ENCODE results near the gene PRODH. TPM values are rescaled to one million over a fixed set of nuclear protein-coding genes. Genes with fewer than 3 reads are reported as not detected.
"Not testable (repeated sequence)": the region's sequence is repeated elsewhere in the genome, so short reads cannot be mapped to it uniquely, and the experiment has no call there.

Gene PRODH
- polyA plus RNA-seq, 3 donors: not detected

DNA sequence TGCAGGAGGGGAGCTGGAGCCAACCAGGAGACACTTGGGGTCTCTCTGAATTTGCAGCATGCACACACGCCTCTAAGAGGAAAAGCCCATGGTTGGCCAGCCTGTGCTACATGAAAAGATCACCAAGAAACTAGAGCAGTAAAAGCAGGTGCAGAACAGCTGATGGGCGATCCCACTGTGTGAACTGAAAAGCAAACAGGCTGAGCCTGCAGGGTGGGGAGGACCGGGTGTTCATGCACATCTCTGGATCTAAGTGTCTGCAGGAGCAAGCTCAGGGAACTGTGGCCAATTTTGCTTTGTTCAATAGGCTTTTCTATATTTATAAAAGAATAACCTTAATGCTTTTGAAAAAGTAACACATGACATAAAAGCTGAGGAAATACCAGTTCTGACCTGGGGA is 18.3 kb downstream of the PRODH start:
- H3K36me3 Mint-ChIP-seq; H3K4me1 Mint-ChIP-seq; H4K20me1 ChIP-seq (ENCODE audit: insufficient read depth, low read length); H3K79me2 ChIP-seq (ENCODE audit: insufficient read depth, low read length); H3K4me3 ChIP-seq (replicated peaks in 1 of 3; ENCODE audit: low read depth in 2 of 3, low read length in 3 of 3); H3K36me3 ChIP-seq (replicated peaks in 1 of 2; ENCODE audit: control insufficient read depth in 1 of 2, insufficient read depth in 2 of 2, low read length in 2 of 2); H2AFZ ChIP-seq (ENCODE audit: insufficient read depth, low read depth, low read length, poor library complexity, severe bottlenecking); H3K4me1 ChIP-seq (ENCODE audit: control insufficient read depth in 1 of 2, insufficient read depth in 2 of 2, low read length in 2 of 2); DNase-seq; H3K9ac ChIP-seq (ENCODE audit: insufficient read depth, low read length, poor library complexity, severe bottlenecking); H3K27me3 ChIP-seq (ENCODE audit: control insufficient read depth in 2 of 2, insufficient read depth in 2 of 2, low read length in 2 of 2); H3K9me3 ChIP-seq (replicated peaks in 1 of 2; ENCODE audit: control insufficient read depth in 1 of 2, insufficient read depth in 1 of 2, low read length in 2 of 2); H3K4me3 Mint-ChIP-seq; H3K27me3 Mint-ChIP-seq (ENCODE audit: low read depth in 3 of 3); H3K27ac ChIP-seq (ENCODE audit: low read depth in 1 of 2, low read length in 2 of 2); H3K9me3 Mint-ChIP-seq; intact Hi-C loops (cut with micrococcal nuclease); H3K4me2 ChIP-seq (replicated peaks; ENCODE audit: extremely low read depth, low read length, poor library complexity, severe bottlenecking); H3K27ac Mint-ChIP-seq: not testable (repeated sequence)
- no CpG with 5 or more reads among the region's 3 CpGs for WGBS (ENCODE audit: insufficient coverage)

DNA sequence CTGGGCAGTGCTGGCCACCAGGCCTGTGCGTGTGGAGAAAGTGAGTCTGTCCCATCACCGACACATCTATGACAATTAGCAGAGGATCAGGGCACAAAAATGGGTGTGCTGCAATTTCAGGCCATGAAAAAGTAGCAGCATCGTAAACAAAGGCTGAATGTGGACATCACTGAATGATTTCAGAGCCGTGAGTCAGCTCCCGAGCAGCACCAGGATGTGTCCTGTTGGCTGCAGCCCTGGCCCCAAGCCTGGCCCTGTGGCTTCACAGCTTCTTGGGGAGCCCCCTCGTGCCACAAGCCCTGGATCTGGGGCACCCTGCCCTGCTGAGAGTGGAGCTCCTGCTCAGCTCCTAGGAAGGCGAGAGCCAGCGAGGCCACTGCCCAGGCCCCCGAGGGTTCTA is 20.5 kb downstream of the PRODH start:
- H3K79me2 ChIP-seq (ENCODE audit: insufficient read depth, low read length); H3K9me3 ChIP-seq (replicated peaks in 1 of 2; ENCODE audit: control insufficient read depth in 1 of 2, insufficient read depth in 1 of 2, low read length in 2 of 2); H3K4me3 Mint-ChIP-seq; H4K20me1 ChIP-seq (ENCODE audit: insufficient read depth, low read length); H3K36me3 ChIP-seq (replicated peaks in 1 of 2; ENCODE audit: control insufficient read depth in 1 of 2, insufficient read depth in 2 of 2, low read length in 2 of 2); H3K4me3 ChIP-seq (replicated peaks in 1 of 3; ENCODE audit: low read depth in 2 of 3, low read length in 3 of 3); H2AFZ ChIP-seq (ENCODE audit: insufficient read depth, low read depth, low read length, poor library complexity, severe bottlenecking); H3K4me1 Mint-ChIP-seq; H3K36me3 Mint-ChIP-seq; H3K27me3 Mint-ChIP-seq (ENCODE audit: low read depth in 3 of 3); H3K4me2 ChIP-seq (replicated peaks; ENCODE audit: extremely low read depth, low read length, poor library complexity, severe bottlenecking); H3K9ac ChIP-seq (ENCODE audit: insufficient read depth, low read length, poor library complexity, severe bottlenecking); intact Hi-C loops (cut with micrococcal nuclease); H3K9me3 Mint-ChIP-seq; H3K27ac Mint-ChIP-seq; DNase-seq; H3K27ac ChIP-seq (ENCODE audit: low read depth in 1 of 2, low read length in 2 of 2); H3K4me1 ChIP-seq (ENCODE audit: control insufficient read depth in 1 of 2, insufficient read depth in 2 of 2, low read length in 2 of 2); H3K27me3 ChIP-seq (ENCODE audit: control insufficient read depth in 2 of 2, insufficient read depth in 2 of 2, low read length in 2 of 2): not testable (repeated sequence)
- no CpG with 5 or more reads among the region's 9 CpGs for WGBS (ENCODE audit: insufficient coverage)

DNA sequence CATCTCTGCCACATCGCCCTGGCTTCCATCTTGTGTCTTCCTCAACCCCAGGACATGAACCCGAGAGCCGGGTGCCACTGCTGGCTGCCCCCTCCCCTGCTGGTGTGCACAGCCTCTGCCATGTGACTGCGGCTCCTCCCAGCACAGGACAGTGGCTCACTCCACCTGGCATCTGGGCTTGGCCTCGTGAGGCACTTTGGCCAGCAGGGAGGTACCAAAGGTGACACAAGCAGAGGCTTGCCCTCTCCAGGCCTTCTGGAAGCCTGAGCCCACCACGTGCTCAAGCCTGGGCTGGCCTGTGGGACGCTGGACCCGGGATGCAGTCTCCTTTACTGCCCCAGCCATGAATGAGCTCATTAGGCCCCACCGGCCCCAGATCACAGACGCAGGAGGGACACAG is 21.5 kb downstream of the PRODH start:
- H3K9me3 Mint-ChIP-seq; H3K27me3 ChIP-seq (ENCODE audit: control insufficient read depth in 2 of 2, insufficient read depth in 2 of 2, low read length in 2 of 2); H3K79me2 ChIP-seq (ENCODE audit: insufficient read depth, low read length); H3K4me2 ChIP-seq (replicated peaks; ENCODE audit: extremely low read depth, low read length, poor library complexity, severe bottlenecking); H3K36me3 ChIP-seq (replicated peaks in 1 of 2; ENCODE audit: control insufficient read depth in 1 of 2, insufficient read depth in 2 of 2, low read length in 2 of 2); H3K4me3 ChIP-seq (replicated peaks in 1 of 3; ENCODE audit: low read depth in 2 of 3, low read length in 3 of 3); intact Hi-C loops (cut with micrococcal nuclease); H2AFZ ChIP-seq (ENCODE audit: insufficient read depth, low read depth, low read length, poor library complexity, severe bottlenecking); H3K9ac ChIP-seq (ENCODE audit: insufficient read depth, low read length, poor library complexity, severe bottlenecking); H3K36me3 Mint-ChIP-seq; H3K27ac ChIP-seq (ENCODE audit: low read depth in 1 of 2, low read length in 2 of 2); H3K9me3 ChIP-seq (replicated peaks in 1 of 2; ENCODE audit: control insufficient read depth in 1 of 2, insufficient read depth in 1 of 2, low read length in 2 of 2); H4K20me1 ChIP-seq (ENCODE audit: insufficient read depth, low read length); H3K27ac Mint-ChIP-seq; H3K4me1 ChIP-seq (ENCODE audit: control insufficient read depth in 1 of 2, insufficient read depth in 2 of 2, low read length in 2 of 2); H3K4me3 Mint-ChIP-seq; H3K27me3 Mint-ChIP-seq (ENCODE audit: low read depth in 3 of 3); DNase-seq; H3K4me1 Mint-ChIP-seq: not testable (repeated sequence)
- no CpG with 5 or more reads among the region's 10 CpGs for WGBS (ENCODE audit: insufficient coverage)

DNA sequence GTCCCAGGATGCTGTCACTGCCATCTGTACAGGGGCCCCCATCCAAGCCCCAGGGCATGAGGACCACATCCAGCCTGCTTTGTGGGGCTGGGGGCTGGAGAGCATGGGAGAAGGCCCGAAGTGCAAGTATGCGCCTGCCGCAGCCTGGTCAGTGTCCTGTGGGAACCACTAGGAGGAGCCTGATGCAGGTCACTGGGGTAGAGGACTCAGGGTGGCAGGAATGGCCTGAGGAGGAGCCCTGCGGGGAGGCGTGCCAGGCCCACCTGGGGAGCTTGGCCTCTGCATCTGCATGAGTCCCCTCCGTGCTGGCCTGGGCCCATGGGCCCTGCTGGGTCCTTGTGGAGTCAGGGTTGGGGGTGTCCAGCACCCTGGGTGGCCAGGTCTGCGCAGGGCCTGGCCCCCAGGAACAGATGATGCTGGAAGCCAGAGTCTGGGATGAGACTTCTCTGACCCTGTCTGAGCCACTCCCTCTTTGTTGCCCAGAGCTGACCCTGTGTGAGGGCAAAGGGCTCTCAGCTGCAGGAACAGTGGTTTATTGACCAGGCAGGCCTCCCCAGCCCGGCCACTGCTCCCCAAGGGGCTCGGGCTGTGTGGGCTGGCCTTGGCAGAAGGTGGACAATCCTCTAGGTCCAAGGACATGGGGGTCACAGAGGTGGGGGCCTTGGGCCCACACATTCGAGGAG is 23.7 kb downstream of the PRODH start:
- not testable (repeated sequence) for H3K9me3 Mint-ChIP-seq; H3K27me3 Mint-ChIP-seq (ENCODE audit: low read depth in 3 of 3)

More for the DNA sequence above, 23.7 kb downstream of the PRODH start:
- H3K4me1 Mint-ChIP-seq; H3K4me2 ChIP-seq (replicated peaks; ENCODE audit: extremely low read depth, low read length, poor library complexity, severe bottlenecking); H3K27me3 ChIP-seq (ENCODE audit: control insufficient read depth in 2 of 2, insufficient read depth in 2 of 2, low read length in 2 of 2); H3K36me3 ChIP-seq (replicated peaks in 1 of 2; ENCODE audit: control insufficient read depth in 1 of 2, insufficient read depth in 2 of 2, low read length in 2 of 2); H3K4me3 ChIP-seq (replicated peaks in 1 of 3; ENCODE audit: low read depth in 2 of 3, low read length in 3 of 3); H3K27ac Mint-ChIP-seq; intact Hi-C loops (cut with micrococcal nuclease); H4K20me1 ChIP-seq (ENCODE audit: insufficient read depth, low read length); DNase-seq; H3K9me3 ChIP-seq (replicated peaks in 1 of 2; ENCODE audit: control insufficient read depth in 1 of 2, insufficient read depth in 1 of 2, low read length in 2 of 2); H3K36me3 Mint-ChIP-seq; H3K9ac ChIP-seq (ENCODE audit: insufficient read depth, low read length, poor library complexity, severe bottlenecking); H3K27ac ChIP-seq (ENCODE audit: low read depth in 1 of 2, low read length in 2 of 2); H3K4me3 Mint-ChIP-seq; H3K79me2 ChIP-seq (ENCODE audit: insufficient read depth, low read length); H3K4me1 ChIP-seq (ENCODE audit: control insufficient read depth in 1 of 2, insufficient read depth in 2 of 2, low read length in 2 of 2); H2AFZ ChIP-seq (ENCODE audit: insufficient read depth, low read depth, low read length, poor library complexity, severe bottlenecking): not testable (repeated sequence)
- no CpG with 5 or more reads among the region's 10 CpGs for WGBS (ENCODE audit: insufficient coverage)

All from CD14-positive monocyte (primary cell).